ENCODE results near the gene CPLX1.

- no peak for TF ChIP-seq CTCF (IDR thresholded peaks at IDR 0.05)
- no peak for TF ChIP-seq POLR2A (IDR thresholded peaks at IDR 0.05)
These were observed 37.8 kb downstream of the CPLX1 start for GRCh38 chr4:788006-788635.
